ENCODE results near the gene DDX20. TPM values are rescaled to one million over a fixed set of nuclear protein-coding genes. Genes with fewer than 3 reads are reported as not detected.
"Not testable (repeated sequence)": the region's sequence is repeated elsewhere in the genome, so short reads cannot be mapped to it uniquely, and the experiment has no call there.

Gene DDX20
- total RNA-seq, 2 experiments from 2014 or later = 14.1 to 17.9 TPM

- H3K27ac Mint-ChIP-seq = no peak overlapping the region
- no peak overlapping the region for H3K4me3 Mint-ChIP-seq
- H3K9me3 Mint-ChIP-seq (ENCODE audit: low read depth) = no peaks in the 10 kb centered on the region
- H3K27me3 Mint-ChIP-seq = peaks cover 47% of the 10 kb centered on the region
- CTCF ChIA-PET = no interaction called here
- no peaks in the 10 kb centered on the region for H3K4me1 Mint-ChIP-seq
- no peaks in the 10 kb centered on the region for H3K36me3 Mint-ChIP-seq
- DNase-seq = no peak
- no peak for ATAC-seq
Observed at GRCh38 chr1:111789666-111790316, 34.1 kb downstream of the DDX20 start.

GRCh38 chr1:111791776-111792175 lies 36.1 kb downstream of the DDX20 start:
- no peak overlapping the region for H3K27ac Mint-ChIP-seq
- CTCF ChIA-PET = interaction anchor here (1.0 kb wide), 1 partner anchor 22 kb away, joined by 4 read pairs; no protein-coding TSS in a partner anchor
- no peak overlapping the region for H3K4me3 Mint-ChIP-seq
- no peaks in the 10 kb centered on the region for H3K36me3 Mint-ChIP-seq
- H3K9me3 Mint-ChIP-seq (ENCODE audit: low read depth) = no peaks in the 10 kb centered on the region
- no peak for DNase-seq
- H3K27me3 Mint-ChIP-seq = peaks cover 33% of the 10 kb centered on the region
- ATAC-seq = no peak
- no peaks in the 10 kb centered on the region for H3K4me1 Mint-ChIP-seq

DNA sequence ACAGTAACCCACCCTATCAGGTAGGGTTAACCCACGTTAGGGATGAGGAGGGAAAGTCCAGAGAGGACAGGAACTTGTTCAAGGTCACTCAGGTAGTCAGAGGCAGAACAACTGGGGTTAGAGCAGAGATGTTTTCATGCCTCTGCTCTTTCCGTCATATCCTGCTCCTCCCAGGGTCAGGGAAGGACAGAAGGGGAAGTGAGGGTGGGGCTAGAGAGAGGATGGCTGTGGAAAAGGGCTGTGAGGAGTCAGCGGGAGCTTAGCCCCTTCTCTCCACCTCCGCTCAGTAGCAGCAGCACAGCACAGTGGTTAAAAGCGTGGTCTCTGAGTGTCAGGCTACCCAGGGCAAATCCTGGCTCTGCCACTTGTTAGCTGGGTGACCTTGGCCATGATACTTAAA lies 36.5 kb downstream of the DDX20 start:
- Mint-ChIP-seq H3K9me3 (ENCODE audit: low read depth) (no peaks in the 10 kb centered on the region), H3K4me3 (no peak overlapping the region), H3K4me1 (no peaks in the 10 kb centered on the region), H3K36me3 (no peaks in the 10 kb centered on the region), H3K27ac (no peak overlapping the region), H3K27me3 (peaks cover 33% of the 10 kb centered on the region)
- DNase-seq (no peak), ATAC-seq (no peak)
- CTCF ChIA-PET = no interaction called here

DNA sequence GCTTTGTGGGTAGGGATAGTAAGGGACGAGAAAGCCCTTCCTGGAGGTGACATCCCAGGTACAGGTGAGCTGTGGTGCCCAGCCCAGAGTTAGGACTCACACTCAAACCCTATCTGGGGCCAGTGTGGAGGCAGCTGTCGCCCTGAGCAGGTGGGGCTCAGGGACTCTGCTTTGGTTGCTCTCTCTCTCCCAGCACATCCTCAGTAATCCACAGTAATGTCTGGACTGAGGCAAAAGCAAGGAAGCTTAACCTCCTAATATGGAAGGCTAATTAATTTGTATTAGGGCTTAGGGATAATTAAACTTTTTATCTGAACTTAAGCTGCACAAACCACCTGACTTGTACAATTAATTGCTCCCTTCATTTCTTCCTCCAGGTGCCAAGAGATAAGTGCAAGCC lies 38.2 kb downstream of the DDX20 start:
- no peak for ATAC-seq
- Mint-ChIP-seq H3K4me1 (no peaks in the 10 kb centered on the region), H3K9me3 (ENCODE audit: low read depth) (no peaks in the 10 kb centered on the region), H3K4me3 (no peak overlapping the region), H3K27ac (no peak overlapping the region), H3K36me3 (no peaks in the 10 kb centered on the region), H3K27me3 (peaks cover 32% of the 10 kb centered on the region)
- CTCF ChIA-PET = no interaction called here
- no peak for DNase-seq

- CTCF ChIA-PET = no interaction called here
- H3K36me3 Mint-ChIP-seq = no peaks in the 10 kb centered on the region
- H3K27me3 Mint-ChIP-seq = peaks cover 30% of the 10 kb centered on the region
- no peak for ATAC-seq
- no peaks in the 10 kb centered on the region for H3K9me3 Mint-ChIP-seq (ENCODE audit: low read depth)
- H3K4me3 Mint-ChIP-seq = no peak overlapping the region
- H3K4me1 Mint-ChIP-seq = no peaks in the 10 kb centered on the region
- no peak for DNase-seq
- H3K27ac Mint-ChIP-seq = no peak overlapping the region
Observed at GRCh38 chr1:111795401-111795800, 39.7 kb downstream of the DDX20 start.

- CTCF ChIA-PET = no interaction called here
Observed at GRCh38 chr1:111798580-111798979, 42.9 kb downstream of the DDX20 start.

GRCh38 chr1:111799722-111800121 lies 44.0 kb downstream of the DDX20 start:
- H3K36me3 Mint-ChIP-seq; CTCF ChIA-PET; H3K4me1 Mint-ChIP-seq; H3K4me3 Mint-ChIP-seq; H3K27me3 Mint-ChIP-seq; H3K9me3 Mint-ChIP-seq (ENCODE audit: low read depth); ATAC-seq; H3K27ac Mint-ChIP-seq; DNase-seq: not testable (repeated sequence)

More at GRCh38 chr1:111798580-111798979, 42.9 kb downstream of the DDX20 start:
- Mint-ChIP-seq H3K4me3 (no peak overlapping the region), H3K27me3 (peaks cover 8% of the 10 kb centered on the region), H3K9me3 (ENCODE audit: low read depth) (no peaks in the 10 kb centered on the region), H3K36me3 (no peaks in the 10 kb centered on the region), H3K4me1 (no peaks in the 10 kb centered on the region), H3K27ac (no peak overlapping the region)
- no peak for DNase-seq
- no peak for ATAC-seq

DNA sequence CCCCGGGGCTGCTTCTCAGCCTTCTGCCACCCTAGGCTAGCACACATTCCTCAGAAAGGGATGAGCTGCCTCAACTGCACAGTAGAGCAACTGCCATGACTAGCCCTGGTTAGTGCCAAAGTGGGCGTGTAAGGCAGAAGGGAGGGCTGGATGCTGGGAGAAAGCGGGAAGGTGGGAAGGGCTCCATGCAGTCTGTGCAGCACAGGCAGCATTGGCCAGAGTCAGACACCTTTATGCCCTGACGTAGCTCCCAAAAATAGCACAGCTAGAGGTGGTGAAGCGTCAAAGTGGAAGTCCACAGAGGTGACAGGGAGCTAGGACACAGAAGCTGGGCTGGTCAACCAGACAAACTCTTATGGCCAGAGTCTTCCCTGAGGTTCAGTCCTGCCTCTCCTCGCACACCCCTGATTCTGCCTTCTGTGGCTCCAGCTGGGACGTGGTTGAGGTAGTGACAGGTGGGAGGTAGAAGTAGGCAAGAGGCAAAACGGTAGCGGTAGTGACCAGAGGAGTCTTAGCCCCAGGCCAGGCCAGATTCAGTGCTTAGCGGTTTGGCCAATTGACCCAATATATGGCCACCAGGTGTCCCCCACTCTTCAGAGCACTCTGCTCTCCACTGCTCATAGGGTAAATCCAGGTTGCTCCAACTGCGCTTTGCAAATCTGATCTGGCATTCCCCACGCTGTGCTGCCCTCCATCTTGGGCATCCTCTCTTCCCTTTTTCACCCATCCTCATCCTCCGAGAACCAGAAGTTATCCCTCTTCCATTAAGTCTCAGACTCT lies 45.6 kb downstream of the DDX20 start:
- Mint-ChIP-seq H3K27ac (no peak overlapping the region), H3K4me3 (no peak overlapping the region), H3K36me3 (no peaks in the 10 kb centered on the region), H3K9me3 (ENCODE audit: low read depth) (no peaks in the 10 kb centered on the region), H3K4me1 (no peaks in the 10 kb centered on the region), H3K27me3 (peaks cover 2% of the 10 kb centered on the region)
- CTCF ChIA-PET = no interaction called here
- ATAC-seq = no peak
- no peak for DNase-seq

DNA sequence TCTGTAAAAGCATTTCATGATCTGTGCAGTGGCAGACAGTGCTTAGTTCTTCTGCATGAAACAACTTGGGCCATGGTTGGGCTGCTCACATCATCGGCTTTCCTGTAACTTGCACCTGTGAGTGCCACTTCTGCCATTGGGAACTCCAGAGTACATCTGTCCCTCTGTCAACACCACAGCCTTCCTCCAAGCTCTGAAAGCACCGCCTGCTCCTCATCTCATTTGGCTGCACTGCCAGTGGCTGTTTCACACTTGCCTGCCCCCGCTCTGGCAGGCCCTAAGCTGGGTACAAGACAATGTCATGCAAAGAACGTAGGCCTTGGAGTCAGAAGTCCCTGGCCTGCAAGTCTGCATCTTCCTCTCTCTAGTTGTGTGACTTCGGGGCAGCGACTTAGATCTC lies 46.4 kb downstream of the DDX20 start:
- ATAC-seq (no peak), DNase-seq (no peak)
- Mint-ChIP-seq H3K9me3 (ENCODE audit: low read depth) (no peaks in the 10 kb centered on the region), H3K27ac (no peak overlapping the region), H3K4me3 (no peak overlapping the region), H3K27me3 (peaks cover 2% of the 10 kb centered on the region), H3K36me3 (no peaks in the 10 kb centered on the region), H3K4me1 (no peaks in the 10 kb centered on the region)
- CTCF ChIA-PET = no interaction called here

DNA sequence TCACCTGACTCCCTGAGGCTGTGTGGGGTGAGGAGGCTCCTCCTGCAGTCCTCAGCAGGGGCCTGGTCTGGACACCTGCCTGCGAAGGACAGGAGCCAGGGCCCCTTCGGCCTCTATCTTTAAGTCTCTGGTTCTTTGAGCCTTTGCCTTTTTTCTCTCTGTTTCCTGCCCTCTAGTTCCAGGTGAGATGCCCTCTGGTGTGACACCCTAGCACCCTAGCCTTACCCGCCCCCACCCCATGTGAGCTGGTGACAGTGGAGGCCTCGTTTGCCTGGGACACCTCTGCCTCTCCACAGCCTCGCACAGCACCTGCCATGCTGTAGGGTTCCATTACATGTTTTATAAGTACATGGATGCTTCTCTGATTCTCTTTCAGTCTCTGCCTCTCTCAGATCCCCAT lies 47.3 kb downstream of the DDX20 start:
- no peak for ATAC-seq
- H3K36me3 Mint-ChIP-seq = no peaks in the 10 kb centered on the region
- DNase-seq = no peak
- H3K4me3 Mint-ChIP-seq = no peak overlapping the region
- H3K27ac Mint-ChIP-seq = no peak overlapping the region
- no peaks in the 10 kb centered on the region for H3K9me3 Mint-ChIP-seq (ENCODE audit: low read depth)
- CTCF ChIA-PET = no interaction called here
- H3K27me3 Mint-ChIP-seq = peaks cover 2% of the 10 kb centered on the region
- no peaks in the 10 kb centered on the region for H3K4me1 Mint-ChIP-seq

GRCh38 chr1:111803951-111804350 lies 48.2 kb downstream of the DDX20 start:
- Mint-ChIP-seq H3K9me3 (ENCODE audit: low read depth) (no peaks in the 10 kb centered on the region), H3K27me3 (peaks cover 5% of the 10 kb centered on the region), H3K4me1 (no peaks in the 10 kb centered on the region), H3K4me3 (no peak overlapping the region), H3K36me3 (no peaks in the 10 kb centered on the region), H3K27ac (no peak overlapping the region)
- DNase-seq (no peak), ATAC-seq (no peak)
- CTCF ChIA-PET = no interaction called here

DNA sequence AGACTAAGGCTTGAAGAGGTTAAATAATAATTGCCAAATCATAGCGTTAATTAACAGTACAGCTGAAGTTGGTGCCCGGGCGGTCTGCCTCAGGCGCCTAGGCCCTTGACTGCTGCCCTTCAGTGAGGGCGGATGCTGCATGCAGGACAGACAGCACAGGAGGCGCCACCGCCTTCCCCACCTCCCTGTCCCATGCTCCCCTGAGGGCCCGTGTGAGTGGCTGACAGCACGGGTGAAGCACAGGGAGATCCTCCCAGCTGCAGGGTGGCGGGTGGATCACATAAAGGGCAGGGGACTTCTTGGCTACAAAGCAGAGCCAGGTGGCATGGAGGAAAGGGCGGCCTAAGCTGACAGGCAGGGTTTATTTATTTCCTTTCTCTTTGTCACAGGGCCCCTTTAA lies 49.1 kb downstream of the DDX20 start:
- Mint-ChIP-seq H3K36me3 (no peaks in the 10 kb centered on the region), H3K4me1 (no peaks in the 10 kb centered on the region), H3K27ac (no peak overlapping the region), H3K4me3 (no peak overlapping the region), H3K27me3 (peaks cover 3% of the 10 kb centered on the region), H3K9me3 (ENCODE audit: low read depth) (no peaks in the 10 kb centered on the region)
- no peak for DNase-seq
- no peak for ATAC-seq
- CTCF ChIA-PET = no interaction called here

DNA sequence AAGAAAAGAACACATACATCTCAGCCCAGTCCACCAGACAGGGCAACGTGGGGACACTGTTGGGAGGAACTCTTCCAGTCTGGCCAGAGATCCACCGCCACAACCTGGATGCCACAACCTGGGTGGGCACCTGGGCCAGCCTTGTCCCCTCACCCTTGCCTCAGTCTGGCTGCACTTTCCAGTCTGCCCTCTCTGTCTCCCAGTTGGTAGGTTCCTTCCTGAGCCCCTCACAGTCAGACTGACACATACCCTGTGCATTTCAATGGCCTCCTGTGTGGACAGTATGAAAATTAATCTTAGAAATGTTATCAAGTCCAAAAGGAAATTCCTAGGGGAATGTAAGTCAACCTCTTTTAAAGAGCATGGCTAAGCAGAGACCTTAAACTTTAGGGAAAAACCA lies 49.5 kb downstream of the DDX20 start:
- DNase-seq = no peak
- CTCF ChIA-PET = no interaction called here
- H3K36me3 Mint-ChIP-seq = no peaks in the 10 kb centered on the region
- H3K27me3 Mint-ChIP-seq = peaks cover 3% of the 10 kb centered on the region
- H3K9me3 Mint-ChIP-seq (ENCODE audit: low read depth) = no peaks in the 10 kb centered on the region
- H3K27ac Mint-ChIP-seq = no peak overlapping the region
- no peak overlapping the region for H3K4me3 Mint-ChIP-seq
- no peak for ATAC-seq
- H3K4me1 Mint-ChIP-seq = no peaks in the 10 kb centered on the region

DNA sequence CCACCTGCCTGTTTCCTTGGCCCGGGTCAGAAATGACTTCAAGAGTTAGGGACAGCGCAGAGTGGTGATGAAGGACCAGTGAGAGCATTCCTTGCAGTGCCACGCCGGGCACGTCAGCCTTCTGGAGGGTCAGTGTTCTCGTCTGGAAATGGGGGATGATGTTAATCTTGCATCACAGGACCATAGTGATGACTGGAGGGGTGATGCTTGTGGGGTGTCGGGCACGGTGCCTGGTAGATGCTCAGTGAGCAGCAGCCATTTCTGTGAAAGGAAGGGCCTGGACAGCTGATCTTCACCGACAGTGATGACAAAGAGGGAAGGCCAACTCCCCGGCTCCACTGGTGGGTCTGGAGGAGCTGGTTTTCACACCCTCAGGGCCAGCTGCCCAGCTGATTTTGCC lies 56.2 kb downstream of the DDX20 start:
- no peaks in the 10 kb centered on the region for H3K4me1 Mint-ChIP-seq
- CTCF ChIA-PET = no interaction called here
- ATAC-seq (no peak), DNase-seq (no peak)
- H3K9me3 Mint-ChIP-seq (ENCODE audit: low read depth) = no peaks in the 10 kb centered on the region
- H3K36me3 Mint-ChIP-seq = no peaks in the 10 kb centered on the region
- H3K27ac Mint-ChIP-seq = no peak overlapping the region
- peaks cover 6% of the 10 kb centered on the region for H3K27me3 Mint-ChIP-seq
- no peak overlapping the region for H3K4me3 Mint-ChIP-seq
